AG10803 (cell line): Measurements from ENCODE around the gene RTL1.

Source experiments
- DNase-seq: peaks from one replicate; pipeline ENCODE4 v3.0.0; 2010; ENCODE audit warnings: low read depth
- H3K4me3 ChIP-seq: 2 replicates; pipeline ENCODE4 v1.5.1; 2011; ENCODE audit warnings: mild to moderate bottlenecking, low read length, control low read depth
- CTCF ChIP-seq: conservative IDR thresholded peaks from 2 replicates; pipeline ENCODE4 v1.5.1; 2011; ENCODE audit warnings: mild to moderate bottlenecking, low read length, control low read depth, inconsistent platforms

RTL1 gene

DNA sequence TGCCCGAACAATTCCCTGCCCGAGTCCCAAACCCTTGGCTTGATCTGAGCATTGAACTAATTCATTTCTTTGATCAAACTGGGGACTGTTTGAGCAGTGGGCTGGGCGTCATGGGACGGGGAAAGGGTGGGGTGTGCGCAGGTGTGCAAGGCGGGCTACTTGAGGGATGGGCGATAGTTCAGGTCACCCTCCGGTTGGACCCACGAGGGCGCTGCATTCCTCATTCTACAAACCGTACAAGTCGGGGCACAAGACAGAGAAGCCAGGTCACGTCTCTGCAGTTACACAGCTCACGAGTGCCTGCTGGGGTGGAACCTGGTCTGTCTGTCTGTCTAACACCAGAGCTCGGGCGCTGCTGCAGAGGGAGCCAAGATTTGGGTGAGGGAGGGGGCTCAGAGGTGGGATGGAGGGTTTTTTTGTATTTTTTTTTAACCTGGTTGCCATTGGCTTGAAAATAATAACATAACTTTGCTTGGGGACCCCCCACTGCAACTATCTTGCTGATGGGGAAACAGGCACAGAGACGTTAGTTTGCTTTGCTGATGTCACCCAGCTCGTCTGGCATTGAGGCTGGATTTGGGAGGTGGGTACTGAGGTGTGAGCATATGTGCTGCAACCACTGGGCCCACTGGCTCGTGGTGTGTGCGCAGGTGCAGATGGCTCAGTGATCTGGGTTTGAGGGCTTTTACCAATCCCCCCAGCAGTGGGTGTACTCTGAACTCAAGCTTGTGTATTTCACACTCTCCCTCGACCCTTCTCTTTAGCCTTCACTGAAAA, 7.6 kb upstream of the RTL1 start:
- no peak overlapping the region for H3K4me3 ChIP-seq
- DNase-seq = no peak
- TF ChIP-seq CTCF = no peak

- no peak for DNase-seq
- no peak for TF ChIP-seq CTCF
- no peak overlapping the region for H3K4me3 ChIP-seq
These were observed 5.9 kb upstream of the RTL1 start for GRCh38 chr14:100909439-100909838.

GRCh38 chr14:100907240-100907639, 3.7 kb upstream of the RTL1 start:
- DNase-seq = no peak
- TF ChIP-seq CTCF = no peak
- H3K4me3 ChIP-seq = no peak overlapping the region

- TF ChIP-seq CTCF = no peak
- no peak overlapping the region for H3K4me3 ChIP-seq
- DNase-seq = no peak
These were observed 2.9 kb upstream of the RTL1 start for GRCh38 chr14:100906420-100906819.

GRCh38 chr14:100905166-100905565, 1.6 kb upstream of the RTL1 start:
- TF ChIP-seq CTCF = no peak
- no peak overlapping the region for H3K4me3 ChIP-seq
- no peak for DNase-seq

DNA sequence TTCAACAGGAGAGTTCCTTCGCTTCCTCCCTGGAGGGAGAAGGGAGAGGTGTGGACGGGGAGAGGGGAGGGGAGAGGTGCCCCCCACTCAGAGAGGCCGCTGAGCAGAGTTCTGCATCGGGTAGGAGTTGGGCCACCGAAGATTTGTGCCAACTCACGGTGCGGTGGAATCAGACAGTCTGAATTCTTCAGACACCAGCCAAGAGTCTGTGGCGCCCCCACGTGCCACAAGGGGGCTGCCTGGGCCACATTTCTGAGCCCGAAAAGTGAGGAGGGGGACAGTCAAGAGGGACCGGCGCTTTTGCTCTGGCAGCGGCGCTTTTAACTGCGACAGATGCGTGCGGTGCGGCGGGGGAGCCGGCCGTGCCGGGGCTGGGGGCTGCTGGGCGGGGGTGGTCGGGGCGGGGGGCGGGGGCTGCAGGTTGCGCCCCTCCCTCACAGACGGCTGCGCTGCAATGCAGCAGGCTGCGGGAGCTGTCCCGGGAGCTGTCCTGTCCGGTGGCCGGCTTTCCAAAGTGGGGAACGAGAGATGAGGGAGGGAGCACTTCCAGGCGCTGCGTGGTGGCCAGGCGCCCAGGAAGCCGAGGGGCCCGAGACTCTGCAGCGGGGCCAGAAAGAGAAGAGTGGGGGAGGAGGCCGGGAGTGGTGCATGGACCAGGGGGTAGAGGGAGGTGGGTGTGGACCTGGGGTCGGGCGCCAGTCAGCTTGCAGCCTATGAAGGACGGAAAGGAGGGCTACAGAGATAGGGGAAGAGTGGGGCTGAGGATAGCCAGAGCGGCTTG, 975 bp upstream of the RTL1 start:
- DNase-seq = no peak
- no peak; the same call in 1 of the 2 replicates for TF ChIP-seq CTCF
- no peak overlapping the region for H3K4me3 ChIP-seq

DNA sequence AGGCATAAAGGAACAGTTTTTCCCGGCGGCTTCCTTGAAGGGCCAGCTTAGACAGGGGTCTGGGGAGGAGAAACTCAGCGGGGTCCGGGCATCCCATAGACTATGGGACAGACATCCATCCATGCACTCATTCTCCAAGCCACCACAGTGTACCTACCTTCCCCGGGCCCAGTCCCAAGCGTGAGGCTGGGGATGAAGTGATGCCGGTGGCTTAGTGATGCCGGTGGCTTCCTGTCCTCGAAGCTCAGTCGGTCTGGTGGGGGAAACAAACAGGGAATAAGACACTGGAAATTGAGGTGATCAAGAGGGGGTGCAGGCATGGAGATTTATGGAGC, 421 bp downstream of the RTL1 start:
- DNase-seq = no peak
- no peak overlapping the region for H3K4me3 ChIP-seq
- TF ChIP-seq CTCF = no peak
